ENCODE measurements around the gene CLEC11A. TPM values are rescaled to one million over a fixed set of nuclear protein-coding genes. Genes with fewer than 3 reads are reported as not detected.
A peak's percentile ranks its signal among the peaks of the same experiment; 100 is the strongest.

Gene CLEC11A
- total and polyA plus RNA-seq, 2 of the 8 experiments (the other 6 are each of a cell fraction or from before 2014, with no cell fraction given): 4.3 to 17.4 TPM

DNA sequence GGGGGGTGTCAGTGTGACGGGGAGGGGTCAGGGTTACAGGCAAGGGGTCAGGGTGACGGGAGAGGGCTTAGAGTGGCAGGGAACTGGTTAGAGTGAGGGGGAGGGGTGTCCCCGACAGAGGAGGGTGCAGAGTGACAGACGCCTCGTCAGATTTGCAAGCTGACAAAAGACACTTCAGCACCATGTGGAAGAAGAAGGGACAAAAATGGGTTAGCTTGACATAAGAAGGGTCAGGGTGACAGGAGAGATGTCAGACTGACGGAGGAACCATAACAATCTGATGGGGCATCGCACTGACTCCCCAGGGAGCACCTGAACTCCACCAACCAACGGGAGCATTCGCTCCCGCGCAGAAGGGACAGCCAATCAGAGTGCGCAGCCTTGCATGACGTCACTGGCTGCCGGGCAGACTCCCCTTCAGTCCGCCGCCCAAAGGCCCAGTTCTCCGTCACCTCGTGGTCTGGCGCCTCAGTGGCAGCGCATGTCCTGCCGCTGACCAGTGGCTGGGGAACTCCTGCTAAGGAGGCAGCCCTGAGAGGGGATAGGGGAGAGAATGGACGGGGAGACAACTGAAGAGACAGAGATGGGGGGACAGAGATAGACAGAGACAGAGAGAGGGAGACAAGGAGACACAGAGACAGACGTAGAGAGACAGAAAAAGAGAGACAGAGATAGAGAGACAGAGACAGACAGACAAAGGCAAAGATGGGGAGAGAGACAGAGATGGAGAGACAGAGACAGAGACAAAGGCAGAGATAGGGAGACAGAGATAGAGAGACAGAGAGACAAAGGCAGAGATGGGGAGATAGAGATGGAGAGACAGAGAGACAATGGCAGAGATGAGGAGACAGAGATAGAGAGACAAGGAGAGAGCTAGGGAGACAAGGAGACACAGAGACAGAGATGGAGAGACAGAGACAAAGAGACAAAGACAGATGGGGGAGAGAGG is 43.7 kb upstream of the CLEC11A start (continued):
- TF ChIP-seq ZNF274 (IDR thresholded peaks at IDR 0.05; ENCODE audit: borderline replicate concordance, extremely low read depth, low read length): no peak
- peak; percentile 88 for TF ChIP-seq CHD2 (IDR thresholded peaks at IDR 0.05; ENCODE audit: low read length)
- TF ChIP-seq POLR2AphosphoS5 (IDR thresholded peaks at IDR 0.05; ENCODE audit: low read depth, low read length): no peak
- no peak for TF ChIP-seq TAF7 (optimal IDR thresholded peaks at IDR 0.05; ENCODE audit: borderline replicate concordance, low read depth, low read length)
- no peak for TF ChIP-seq FOSL1 (IDR thresholded peaks at IDR 0.05; ENCODE audit: insufficient read depth, low read depth, low read length)
- no peak for TF ChIP-seq POU5F1 (IDR thresholded peaks at IDR 0.05; ENCODE audit: low read depth, low read length)
- TF ChIP-seq TAF1 (IDR thresholded peaks at IDR 0.05; ENCODE audit: low read depth, low read length): no peak
- TF ChIP-seq CREB1 (IDR thresholded peaks at IDR 0.05): peak; percentile 97
- no peak for TF ChIP-seq RNF2 (IDR thresholded peaks at IDR 0.05; ENCODE audit: borderline replicate concordance, low read depth, low read length, missing control alignments, poor library complexity, severe bottlenecking)
- TF ChIP-seq BACH1 (IDR thresholded peaks at IDR 0.05; ENCODE audit: low read length): no peak
- no peak for TF ChIP-seq PHF8 (conservative IDR thresholded peaks at IDR 0.05; ENCODE audit: low read depth, low read length)
- TF ChIP-seq KDM1A (IDR thresholded peaks at IDR 0.05; ENCODE audit: borderline replicate concordance, low read length): peak; percentile 11; the same call in 1 of the 2 replicates
- no peak for TF ChIP-seq CTBP2 (IDR thresholded peaks at IDR 0.05; ENCODE audit: borderline replicate concordance, insufficient read depth, insufficient read length, low read length)
- TF ChIP-seq, protein P1, sequence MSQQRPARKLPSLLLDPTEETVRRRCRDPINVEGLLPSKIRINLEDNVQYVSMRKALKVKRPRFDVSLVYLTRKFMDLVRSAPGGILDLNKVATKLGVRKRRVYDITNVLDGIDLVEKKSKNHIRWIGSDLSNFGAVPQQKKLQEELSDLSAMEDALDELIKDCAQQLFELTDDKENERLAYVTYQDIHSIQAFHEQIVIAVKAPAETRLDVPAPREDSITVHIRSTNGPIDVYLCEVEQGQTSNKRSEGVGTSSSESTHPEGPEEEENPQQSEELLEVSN (IDR thresholded peaks at IDR 0.05): peak; percentile 100
- TF ChIP-seq SP2 (IDR thresholded peaks at IDR 0.05; ENCODE audit: low read length): no peak
- peak; percentile 46; the same call in 1 of the 2 replicates for TF ChIP-seq JUN (IDR thresholded peaks at IDR 0.05; ENCODE audit: low read depth, low read length)
- no peak for TF ChIP-seq BCL11A (IDR thresholded peaks at IDR 0.05; ENCODE audit: low read depth in 2 of 2, low read length in 2 of 2)
- no peak for TF ChIP-seq EGR1 (IDR thresholded peaks at IDR 0.05; ENCODE audit: borderline replicate concordance, low read depth, low read length)
- TF ChIP-seq TCF12 (IDR thresholded peaks at IDR 0.05; ENCODE audit: low read depth, low read length): no peak
- TF ChIP-seq SAP30 (IDR thresholded peaks at IDR 0.05; ENCODE audit: insufficient read depth, insufficient replicate concordance, low read length): no peak
- TF ChIP-seq CEBPB (IDR thresholded peaks at IDR 0.05; ENCODE audit: low read depth, low read length): no peak
- TF ChIP-seq CBX8 (IDR thresholded peaks at IDR 0.05; ENCODE audit: borderline replicate concordance, low read depth, low read length): no peak
- no peak for TF ChIP-seq CBX5 (IDR thresholded peaks at IDR 0.05; ENCODE audit: low read depth, low read length)
- TF ChIP-seq SP4 (IDR thresholded peaks at IDR 0.05; ENCODE audit: low read length): no peak
